HepG2 (cell line): ENCODE measurements around the gene RPS10. TPM values are rescaled to one million over a fixed set of nuclear protein-coding genes. Genes with fewer than 3 reads are reported as not detected.

Experiments
- ATAC-seq: fragments of 200-7000 bp; cut with Tn5 transposase; 3 replicates; pipeline ENCODE4 v1.9.1; 2020; ENCODE audit warnings: mild to moderate bottlenecking, moderate library complexity
- BruUV-seq: library from RNA; stranded (reverse); fragments of 400-500 nt; replicated peaks from 2 replicates; lab custom pipeline; 2021; lab: Mats Ljungman, UMichigan
- CTCF ChIA-PET: fragments of 300-600 bp; formaldehyde crosslinking; extraction: SDS; loops from one replicate; lab custom pipeline; 2021; ENCODE audit warnings: low total read pairs, inconsistent platforms, low intra/inter-chr PET ratio; lab: Yijun Ruan, JAX
- POLR2A ChIA-PET: fragments of 350-600 bp; sonication (Branson Sonifier 250); formaldehyde crosslinking; loops from one replicate; lab custom pipeline; 2020; ENCODE audit warnings: antibody characterized with exemption, inconsistent platforms; lab: Yijun Ruan, JAX
- DNase-seq: peaks from one replicate; pipeline ENCODE4 v3.0.0-alpha.2; 2015; ENCODE audit warnings: low spot score
- FAIRE-seq: peaks from 3 replicates; lab custom pipeline; 2011; peaks lifted over from hg19 to GRCh38; lab: Jason Lieb, UNC
- H2AFZ ChIP-seq: one replicate; pipeline ENCODE4 v1.6.1; 2011; ENCODE audit warnings: low read length, inconsistent platforms
- H3K27ac ChIP-seq: fragments of 300-600 bp; 3 replicates; pipeline ENCODE4 v1.8.0; 2011; ENCODE audit warnings: mixed run types, mild to moderate bottlenecking, mixed read lengths, low read length, inconsistent platforms; ENCODE audit not compliant: insufficient read depth; ENCODE audit errors: extremely low read length
- H3K27me3 ChIP-seq, 2 experiments: fragments of 200-600 bp in 1 of 2; 2 replicates in 1 of 2; 3 replicates in 1 of 2; pipeline versions ENCODE4 v1.6.0 to v1.8.0; 2011; ENCODE audit warnings: low read length in 2 of 2, mild to moderate bottlenecking in 2 of 2, moderate library complexity in 2 of 2, inconsistent platforms in 1 of 2; ENCODE audit not compliant: insufficient read depth in 2 of 2, control insufficient read depth in 1 of 2
- H3K36me3 ChIP-seq, 2 experiments: fragments of 200-600 bp in 1 of 2; replicated peaks in 1 of 2; 2 replicates in 1 of 2; 3 replicates in 1 of 2; pipeline versions ENCODE4 v1.5.1 to v1.8.0; 2011; ENCODE audit warnings: low read length in 2 of 2, inconsistent platforms in 1 of 2; ENCODE audit not compliant: insufficient read depth in 2 of 2, control insufficient read depth in 1 of 2
- H3K4me1 ChIP-seq: 2 replicates; pipeline ENCODE4 v1.5.1; 2012; ENCODE audit warnings: low read length, inconsistent platforms; ENCODE audit not compliant: insufficient read depth
- H3K4me2 ChIP-seq: 2 replicates; pipeline ENCODE4 v1.6.0; 2011; ENCODE audit warnings: low read depth, low read length, inconsistent platforms
- H3K4me3 ChIP-seq, 3 experiments: fragments of 200-600 bp in 1 of 3; sonication (generic), shearing (Covaris generic) in 1 of 3; replicated peaks in 1 of 3; 2 replicates each; pipeline ENCODE4 v1.5.1; 2011 to 2016; ENCODE audit warnings: low read length in 3 of 3, inconsistent platforms in 2 of 3, low read depth in 2 of 3, mild to moderate bottlenecking in 2 of 3, control low read depth in 1 of 3, mixed read lengths in 1 of 3; ENCODE audit not compliant: insufficient read depth in 1 of 3
- H3K79me2 ChIP-seq: one replicate; pipeline ENCODE4 v1.6.1; 2011; ENCODE audit warnings: low read length, inconsistent platforms; ENCODE audit not compliant: insufficient read depth
- H3K9ac ChIP-seq: 2 replicates; pipeline ENCODE4 v1.6.0; 2011; ENCODE audit warnings: mild to moderate bottlenecking, low read depth, low read length, inconsistent platforms; ENCODE audit not compliant: insufficient read depth
- H3K9me3 ChIP-seq: 2 replicates; pipeline ENCODE4 v1.5.1; 2012; ENCODE audit warnings: mild to moderate bottlenecking, low read length
- H4K20me1 ChIP-seq: 2 replicates; pipeline ENCODE4 v1.6.0; 2011; ENCODE audit warnings: inconsistent platforms, mild to moderate bottlenecking, low read length, moderate library complexity; ENCODE audit not compliant: insufficient read depth
- FLYWCH1 ChIP-seq: sonication (generic); formaldehyde crosslinking; IDR thresholded peaks from 2 replicates; pipeline ENCODE4 v1.8.1; 2023; ENCODE audit warnings: mild to moderate bottlenecking, missing genetic modification reagents
- FOSL2 ChIP-seq: sonication (generic); formaldehyde crosslinking; IDR thresholded peaks from 2 replicates; pipeline ENCODE4 v1.4.0; 2020; ENCODE audit warnings: missing genetic modification reagents
- HIVEP1 ChIP-seq: sonication (generic); formaldehyde crosslinking; IDR thresholded peaks from 2 replicates; pipeline ENCODE4 v1.4.0; 2020; ENCODE audit warnings: mild to moderate bottlenecking, missing genetic modification reagents
- MED1 ChIP-seq: sonication (generic); formaldehyde crosslinking; IDR thresholded peaks from 2 replicates; pipeline ENCODE4 v1.4.0; 2020; ENCODE audit warnings: missing genetic modification reagents
- MIXL1 ChIP-seq: IDR thresholded peaks from 2 replicates; pipeline ENCODE4 v1.6.1; 2016
- RCOR2 ChIP-seq: IDR thresholded peaks from 2 replicates; pipeline ENCODE4 v1.6.1; 2016; ENCODE audit warnings: missing biosample characterization, missing genetic modification reagents
- SSRP1 ChIP-seq: IDR thresholded peaks from 2 replicates; pipeline ENCODE4 v1.6.1; 2016; ENCODE audit warnings: control low read depth
- TEAD3 ChIP-seq: optimal IDR thresholded peaks from 2 replicates; pipeline ENCODE3; 2016; ENCODE audit warnings: borderline replicate concordance
- ZBTB33 ChIP-seq: sonication (generic); formaldehyde crosslinking; IDR thresholded peaks from 2 replicates; pipeline ENCODE4 v1.4.0; 2020; ENCODE audit warnings: missing genetic modification reagents
- ZNF124 ChIP-seq: sonication (generic); formaldehyde crosslinking; IDR thresholded peaks from 2 replicates; pipeline ENCODE4 v1.4.0; 2020; ENCODE audit warnings: missing genetic modification reagents
- ZNF580 ChIP-seq: IDR thresholded peaks from 2 replicates; pipeline ENCODE4 v1.6.1; 2016; ENCODE audit warnings: low read depth, borderline replicate concordance
- ZNF749 ChIP-seq: sonication (generic); formaldehyde crosslinking; IDR thresholded peaks from 2 replicates; pipeline ENCODE4 v1.8.0; 2022; ENCODE audit warnings: mild to moderate bottlenecking, missing genetic modification reagents, moderate library complexity, borderline replicate concordance
- ZNF781 ChIP-seq: sonication (generic); formaldehyde crosslinking; IDR thresholded peaks from 2 replicates; pipeline ENCODE4 v1.5.1; 2020; ENCODE audit warnings: borderline replicate concordance, mild to moderate bottlenecking, missing genetic modification reagents; ENCODE audit errors: not compliant biosample characterization
- ZSCAN30 ChIP-seq: sonication (generic); formaldehyde crosslinking; IDR thresholded peaks from 2 replicates; pipeline ENCODE4 v1.5.0; 2020; ENCODE audit warnings: mild to moderate bottlenecking, missing genetic modification reagents
- WGBS: methylation state at CpG from one replicate; pipeline ENCODE4 v1.1.6; 2017; ENCODE audit warnings: low lambda C conversion rate; 5-methylcytosine and 5-hydroxymethylcytosine counted together
- in situ Hi-C: cut with HindIII; loops from 2 replicates; pipeline ENCODE4 v1.10.0; 2017; ENCODE audit warnings: low pct_unique_long_range_greater_than_20kb; ENCODE audit not compliant: extremely low pct_ligation_motif_present
- intact Hi-C: fragments of 100-400 bp; cut with micrococcal nuclease; formaldehyde crosslinking; loops from one replicate; pipeline ENCODE4 v1.10.0; 2022; ENCODE audit not compliant: unreplicated experiment
- polyA plus RNA-seq, 8 experiments: library from polyadenylated mRNA; depleted of rRNA in 3 of 8; stranded (reverse) in 7 of 8; unstranded in 1 of 8; fragments of >200 nt; fragmentation: Illumina TruSeq in 4 of 8; extraction: Trizol in 4 of 8; gene quantifications; 2 replicates each; pipeline versions ENCODE4 v1.2.1 to v1.2.3, GENCODE V29; 2011 to 2016; ENCODE audit warnings: low read depth in 4 of 8, missing spikeins in 1 of 8, mixed read lengths in 1 of 8; ENCODE audit not compliant: insufficient read depth in 1 of 8
- total RNA-seq, 5 experiments: library from RNA; depleted of rRNA; stranded (reverse); fragments of >200 nt; fragmentation: Illumina TruSeq; extraction: Trizol; gene quantifications; 2 replicates each; pipeline ENCODE4 v1.2.3, GENCODE V29; 2016; ENCODE audit warnings: low read depth in 1 of 5

RPS10 gene
- total and polyA plus RNA-seq, 2 of the 13 experiments (the other 11 are each of a cell fraction or from before 2014, with no cell fraction given) = 2,909 to 4,648 TPM

- TF ChIP-seq ZNF749 (no peak), ZNF580 (CRISPR knock-in tag) (no peak), MED1 (CRISPR knock-in tag) (no peak)
Measured at GRCh38 chr6:34425132-34425497, 754 bp downstream of the RPS10 start (continued).

- DNase-seq = no peak
- Histone ChIP-seq H3K4me3 (peak overlapping the region; percentile 74 to 98 (median 89)), H3K27ac (peak overlapping the region; percentile 73), H3K9ac (peak overlapping the region; percentile 95), H3K79me2 (peaks cover 44% of the 10 kb centered on the region), H3K9me3 (no peaks in the 10 kb centered on the region), H3K4me2 (peak overlapping the region; percentile 82), H4K20me1 (peaks cover 36% of the 10 kb centered on the region), H3K36me3 (peaks cover 18 to 51% of the 10 kb centered on the region in 2 experiments), H3K4me1 (peaks cover 66% of the 10 kb centered on the region), H2AFZ (no peak overlapping the region), H3K27me3 (no peaks in the 10 kb centered on the region; a peak in 1 of 5 replicates)
- in situ Hi-C loops = no loop called here
- WGBS = 73% methylated on average over 19 of the region's 19 CpGs
- POLR2A ChIA-PET = interaction anchor here (1.0 to 4.2 kb wide), 3 partner anchors 9 to 175 kb away, joined by 4 to 71 read pairs (median 20); no protein-coding TSS in a partner anchor
- no peak for TF ChIP-seq MIXL1
- no peak for TF ChIP-seq HIVEP1 (CRISPR knock-in tag)
- TF ChIP-seq TEAD3 (CRISPR knock-in tag) = peak; percentile 15
- no peak for TF ChIP-seq RCOR2
- TF ChIP-seq ZNF781 (CRISPR knock-in tag) = no peak
- TF ChIP-seq ZBTB33 (CRISPR knock-in tag) = peak; percentile 60; the same call in 1 of the 2 replicates
- TF ChIP-seq FLYWCH1 (CRISPR knock-in tag) = 0 out of 2 replicates have a peak, but pooled peaks have one; percentile 9
- no peak for TF ChIP-seq ZNF124 (CRISPR knock-in tag)
- TF ChIP-seq ZSCAN30 (CRISPR knock-in tag) = no peak
- TF ChIP-seq FOSL2 = no peak
- 0 out of 2 replicates have a peak, but pooled peaks have one; percentile 21 for TF ChIP-seq SSRP1 (CRISPR knock-in tag)
- no peak for ATAC-seq
- FAIRE-seq = no peak
- intact Hi-C loops = no loop called here
- no TSS peak for BruUV-seq
- CTCF ChIA-PET = no interaction called here
Measured at GRCh38 chr6:34424200-34425131, 1.4 kb downstream of the RPS10 start.
